ENCODE measurements around the gene DHRS3.

DNA sequence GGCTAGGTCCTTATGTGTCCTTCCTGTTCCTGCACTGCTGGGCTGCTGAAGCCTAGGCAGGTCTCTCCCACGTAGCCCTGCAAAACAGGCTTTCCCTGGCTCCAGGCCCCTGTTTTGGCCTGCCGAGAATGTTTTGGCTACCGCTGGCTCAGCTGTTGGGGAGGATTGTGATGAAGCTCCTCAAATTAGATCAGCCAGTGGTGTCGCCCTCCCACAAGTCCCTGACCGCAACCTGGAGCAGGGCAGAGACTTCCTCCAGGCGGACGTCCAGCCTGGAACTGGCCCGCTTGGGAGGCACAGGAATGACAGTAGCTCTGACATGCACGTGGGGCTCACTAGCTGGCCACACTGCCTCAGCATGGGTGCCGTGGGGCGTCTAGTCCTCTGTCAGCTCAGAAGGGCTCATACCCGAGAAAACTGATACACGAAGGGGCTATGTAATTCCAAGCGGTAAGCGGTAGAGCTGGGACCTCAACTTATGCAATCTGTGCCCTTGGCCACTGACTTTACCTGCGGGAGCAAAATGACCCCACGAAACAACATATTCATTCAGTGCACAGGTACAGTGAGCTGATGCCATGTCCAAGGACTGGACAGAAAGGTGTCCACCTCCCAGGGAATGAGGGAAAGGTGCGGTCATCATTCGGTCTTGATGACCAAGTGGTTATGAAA lies 26.6 kb downstream of the DHRS3 start:
- TF ChIP-seq MXI1 (IDR thresholded peaks at IDR 0.05; ENCODE audit: low read depth, low read length) (no peak), ZZZ3 (IDR thresholded peaks at IDR 0.05; ENCODE audit: control insufficient read depth, insufficient read length, low read depth) (no peak), ZNF24 (IDR thresholded peaks at IDR 0.05) (no peak), CBFB (IDR thresholded peaks at IDR 0.05; ENCODE audit: low read depth) (no peak), SIX5 (IDR thresholded peaks at IDR 0.05; ENCODE audit: low read depth, low read length, severe bottlenecking) (no peak), SUPT20H (IDR thresholded peaks at IDR 0.05; ENCODE audit: borderline replicate concordance, control insufficient read depth, low read depth, low read length) (no peak), CEBPB (IDR thresholded peaks at IDR 0.05; ENCODE audit: borderline replicate concordance in 1 of 2, low read depth in 2 of 2, low read length in 2 of 2) (no peak), POLR2AphosphoS5 (IDR thresholded peaks at IDR 0.05; ENCODE audit: low read length) (no peak), EZH2 (IDR thresholded peaks at IDR 0.05; ENCODE audit: borderline replicate concordance, control insufficient read depth, low read depth, low read length) (no peak)
- TF ChIP-seq, protein P1, sequence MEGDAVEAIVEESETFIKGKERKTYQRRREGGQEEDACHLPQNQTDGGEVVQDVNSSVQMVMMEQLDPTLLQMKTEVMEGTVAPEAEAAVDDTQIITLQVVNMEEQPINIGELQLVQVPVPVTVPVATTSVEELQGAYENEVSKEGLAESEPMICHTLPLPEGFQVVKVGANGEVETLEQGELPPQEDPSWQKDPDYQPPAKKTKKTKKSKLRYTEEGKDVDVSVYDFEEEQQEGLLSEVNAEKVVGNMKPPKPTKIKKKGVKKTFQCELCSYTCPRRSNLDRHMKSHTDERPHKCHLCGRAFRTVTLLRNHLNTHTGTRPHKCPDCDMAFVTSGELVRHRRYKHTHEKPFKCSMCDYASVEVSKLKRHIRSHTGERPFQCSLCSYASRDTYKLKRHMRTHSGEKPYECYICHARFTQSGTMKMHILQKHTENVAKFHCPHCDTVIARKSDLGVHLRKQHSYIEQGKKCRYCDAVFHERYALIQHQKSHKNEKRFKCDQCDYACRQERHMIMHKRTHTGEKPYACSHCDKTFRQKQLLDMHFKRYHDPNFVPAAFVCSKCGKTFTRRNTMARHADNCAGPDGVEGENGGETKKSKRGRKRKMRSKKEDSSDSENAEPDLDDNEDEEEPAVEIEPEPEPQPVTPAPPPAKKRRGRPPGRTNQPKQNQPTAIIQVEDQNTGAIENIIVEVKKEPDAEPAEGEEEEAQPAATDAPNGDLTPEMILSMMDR (IDR thresholded peaks at IDR 0.05 in 2 of 3, conservative IDR thresholded peaks at IDR 0.05 in 1 of 3; ENCODE audit: control insufficient read depth in 2 of 3, extremely low read depth in 1 of 3, insufficient read depth in 1 of 3, low read depth in 3 of 3, low read length in 3 of 3), result no peak
- TF ChIP-seq, protein P2, sequence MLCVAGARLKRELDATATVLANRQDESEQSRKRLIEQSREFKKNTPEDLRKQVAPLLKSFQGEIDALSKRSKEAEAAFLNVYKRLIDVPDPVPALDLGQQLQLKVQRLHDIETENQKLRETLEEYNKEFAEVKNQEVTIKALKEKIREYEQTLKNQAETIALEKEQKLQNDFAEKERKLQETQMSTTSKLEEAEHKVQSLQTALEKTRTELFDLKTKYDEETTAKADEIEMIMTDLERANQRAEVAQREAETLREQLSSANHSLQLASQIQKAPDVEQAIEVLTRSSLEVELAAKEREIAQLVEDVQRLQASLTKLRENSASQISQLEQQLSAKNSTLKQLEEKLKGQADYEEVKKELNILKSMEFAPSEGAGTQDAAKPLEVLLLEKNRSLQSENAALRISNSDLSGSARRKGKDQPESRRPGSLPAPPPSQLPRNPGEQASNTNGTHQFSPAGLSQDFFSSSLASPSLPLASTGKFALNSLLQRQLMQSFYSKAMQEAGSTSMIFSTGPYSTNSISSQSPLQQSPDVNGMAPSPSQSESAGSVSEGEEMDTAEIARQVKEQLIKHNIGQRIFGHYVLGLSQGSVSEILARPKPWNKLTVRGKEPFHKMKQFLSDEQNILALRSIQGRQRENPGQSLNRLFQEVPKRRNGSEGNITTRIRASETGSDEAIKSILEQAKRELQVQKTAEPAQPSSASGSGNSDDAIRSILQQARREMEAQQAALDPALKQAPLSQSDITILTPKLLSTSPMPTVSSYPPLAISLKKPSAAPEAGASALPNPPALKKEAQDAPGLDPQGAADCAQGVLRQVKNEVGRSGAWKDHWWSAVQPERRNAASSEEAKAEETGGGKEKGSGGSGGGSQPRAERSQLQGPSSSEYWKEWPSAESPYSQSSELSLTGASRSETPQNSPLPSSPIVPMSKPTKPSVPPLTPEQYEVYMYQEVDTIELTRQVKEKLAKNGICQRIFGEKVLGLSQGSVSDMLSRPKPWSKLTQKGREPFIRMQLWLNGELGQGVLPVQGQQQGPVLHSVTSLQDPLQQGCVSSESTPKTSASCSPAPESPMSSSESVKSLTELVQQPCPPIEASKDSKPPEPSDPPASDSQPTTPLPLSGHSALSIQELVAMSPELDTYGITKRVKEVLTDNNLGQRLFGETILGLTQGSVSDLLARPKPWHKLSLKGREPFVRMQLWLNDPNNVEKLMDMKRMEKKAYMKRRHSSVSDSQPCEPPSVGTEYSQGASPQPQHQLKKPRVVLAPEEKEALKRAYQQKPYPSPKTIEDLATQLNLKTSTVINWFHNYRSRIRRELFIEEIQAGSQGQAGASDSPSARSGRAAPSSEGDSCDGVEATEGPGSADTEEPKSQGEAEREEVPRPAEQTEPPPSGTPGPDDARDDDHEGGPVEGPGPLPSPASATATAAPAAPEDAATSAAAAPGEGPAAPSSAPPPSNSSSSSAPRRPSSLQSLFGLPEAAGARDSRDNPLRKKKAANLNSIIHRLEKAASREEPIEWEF (IDR thresholded peaks at IDR 0.05; ENCODE audit: insufficient replicate concordance, low read depth, low read length), result no peak
